Mesenchymal stem cell (in vitro differentiated cells and primary cell): ENCODE results near the gene MAPKAP1.

Source experiments
- DNase-seq: peaks from one replicate; pipeline ENCODE4 v3.0.0-alpha.2; 2013
- H2AFZ ChIP-seq: one replicate; pipeline ENCODE4 v1.6.1; 2013; ENCODE audit warnings: low read depth, mild to moderate bottlenecking, control low read depth, inconsistent platforms, low read length, moderate library complexity
- H2AK5ac ChIP-seq: 2 replicates; pipeline ENCODE4 v1.6.1; 2013; ENCODE audit warnings: low read length, moderate library complexity, mild to moderate bottlenecking, inconsistent platforms; ENCODE audit not compliant: severe bottlenecking
- H2BK120ac ChIP-seq: one replicate; pipeline ENCODE4 v1.6.1; 2013; ENCODE audit warnings: low read depth, mild to moderate bottlenecking, inconsistent platforms, low read length, moderate library complexity
- H2BK12ac ChIP-seq, 2 experiments: one replicate each; pipeline ENCODE4 v1.6.1; 2013; ENCODE audit warnings: inconsistent platforms in 2 of 2, low read length in 2 of 2, mild to moderate bottlenecking in 2 of 2, moderate library complexity in 2 of 2, control low read depth in 1 of 2
- H2BK15ac ChIP-seq: one replicate; pipeline ENCODE4 v1.6.1; 2013; ENCODE audit warnings: mild to moderate bottlenecking, low read depth, inconsistent platforms; ENCODE audit not compliant: poor library complexity, severe bottlenecking
- H2BK5ac ChIP-seq: 2 replicates; pipeline ENCODE4 v1.6.1; 2013; ENCODE audit warnings: low read depth, mild to moderate bottlenecking, low read length, control low read depth, inconsistent platforms; ENCODE audit not compliant: poor library complexity, severe bottlenecking
- H3K14ac ChIP-seq, 2 experiments: one replicate each; pipeline ENCODE4 v1.6.1; 2013; ENCODE audit warnings: inconsistent platforms in 2 of 2, low read length in 2 of 2, control low read depth in 1 of 2, mild to moderate bottlenecking in 1 of 2, moderate library complexity in 1 of 2
- H3K18ac ChIP-seq, 2 experiments: one replicate each; pipeline ENCODE4 v1.6.1; 2013; ENCODE audit warnings: inconsistent platforms in 2 of 2, low read length in 2 of 2, control low read depth in 1 of 2, low read depth in 1 of 2, mild to moderate bottlenecking in 1 of 2
- H3K23ac ChIP-seq, 2 experiments: one replicate each; pipeline ENCODE4 v1.6.1; 2013; ENCODE audit warnings: inconsistent platforms in 2 of 2, low read length in 2 of 2, mild to moderate bottlenecking in 2 of 2, moderate library complexity in 2 of 2, control low read depth in 1 of 2
- H3K27ac ChIP-seq: 2 replicates; pipeline ENCODE4 v1.5.1; 2013; ENCODE audit warnings: mild to moderate bottlenecking, moderate library complexity, low read length, control low read depth, inconsistent platforms; ENCODE audit not compliant: poor library complexity, severe bottlenecking
- H3K27me3 ChIP-seq, 2 experiments: 2 replicates each; pipeline versions ENCODE4 v1.6.1 to v1.7.0; 2013; ENCODE audit warnings: low read length in 2 of 2, mild to moderate bottlenecking in 2 of 2, moderate library complexity in 2 of 2, control low read depth in 1 of 2, inconsistent platforms in 1 of 2; ENCODE audit not compliant: control insufficient read depth in 1 of 2, insufficient read depth in 1 of 2
- H3K36me3 ChIP-seq, 2 experiments: 2 replicates each; pipeline versions ENCODE4 v1.6.1 to v1.7.0; 2013; ENCODE audit warnings: low read length in 2 of 2, control low read depth in 1 of 2, inconsistent platforms in 1 of 2, low read depth in 1 of 2, mild to moderate bottlenecking in 1 of 2; ENCODE audit not compliant: insufficient read depth in 2 of 2, control insufficient read depth in 1 of 2
- H3K4ac ChIP-seq, 2 experiments: one replicate each; pipeline ENCODE4 v1.6.1; 2013; ENCODE audit warnings: inconsistent platforms in 2 of 2, low read length in 2 of 2, mild to moderate bottlenecking in 2 of 2, moderate library complexity in 2 of 2, control low read depth in 1 of 2, low read depth in 1 of 2
- H3K4me1 ChIP-seq: 2 replicates; pipeline ENCODE4 v1.6.1; 2013; ENCODE audit warnings: low read depth, low read length, control low read depth; ENCODE audit not compliant: control insufficient read depth, insufficient read depth
- H3K4me2 ChIP-seq: 2 replicates; pipeline ENCODE4 v1.6.1; 2013; ENCODE audit warnings: low read length, mild to moderate bottlenecking, inconsistent platforms; ENCODE audit not compliant: poor library complexity, severe bottlenecking
- H3K4me3 ChIP-seq, 2 experiments: 2 replicates each; pipeline versions ENCODE4 v1.5.1 to v1.7.0; 2013; ENCODE audit warnings: low read length in 2 of 2, mild to moderate bottlenecking in 2 of 2, control low read depth in 1 of 2, low read depth in 1 of 2; ENCODE audit not compliant: insufficient read depth in 1 of 2
- H3K79me1 ChIP-seq: replicated peaks from 2 replicates; pipeline ENCODE4 v1.6.1; 2013; ENCODE audit warnings: mild to moderate bottlenecking, control low read depth, low read length, inconsistent platforms; ENCODE audit not compliant: poor library complexity, severe bottlenecking
- H3K9ac ChIP-seq: 2 replicates; pipeline ENCODE4 v1.7.0; 2013; ENCODE audit warnings: mild to moderate bottlenecking, low read length, moderate library complexity
- H3K9me3 ChIP-seq: 2 replicates; pipeline ENCODE4 v1.7.0; 2013; ENCODE audit warnings: mild to moderate bottlenecking, low read length; ENCODE audit not compliant: control insufficient read depth
- H4K8ac ChIP-seq: one replicate; pipeline ENCODE4 v1.6.1; 2013; ENCODE audit warnings: inconsistent platforms, mild to moderate bottlenecking, low read length, moderate library complexity
- H4K91ac ChIP-seq: one replicate; pipeline ENCODE4 v1.6.1; 2013; ENCODE audit warnings: mild to moderate bottlenecking, low read length, inconsistent platforms
- WGBS: methylation state at CpG from one replicate; pipeline ENCODE4 v1.1.7; 2013; ENCODE audit warnings: mixed read lengths; 5-methylcytosine and 5-hydroxymethylcytosine counted together

MAPKAP1 gene

GRCh38 chr9:125425170-125425897 lies 281.7 kb downstream of the MAPKAP1 start:
- no peak overlapping the region for H4K91ac ChIP-seq
- H2AK5ac ChIP-seq: no peak overlapping the region
- H3K4ac ChIP-seq: no peak overlapping the region
- H3K9me3 ChIP-seq: no peaks in the 10 kb centered on the region
- no peaks in the 10 kb centered on the region for H3K36me3 ChIP-seq
- no peak overlapping the region for H3K4me3 ChIP-seq
- no peak overlapping the region for H2BK15ac ChIP-seq
- no peak overlapping the region for H2BK120ac ChIP-seq
- H3K27ac ChIP-seq: no peak overlapping the region
- no peak overlapping the region for H2BK12ac ChIP-seq
- no peak overlapping the region for H2BK5ac ChIP-seq
- no peak overlapping the region for H3K4me2 ChIP-seq
- no peaks in the 10 kb centered on the region for H3K79me1 ChIP-seq
- H3K18ac ChIP-seq: no peak overlapping the region
- no peak for DNase-seq
- H3K14ac ChIP-seq: no peak overlapping the region
- no peak overlapping the region for H3K9ac ChIP-seq
- H2AFZ ChIP-seq: no peak overlapping the region
- H3K4me1 ChIP-seq: peaks cover 2% of the 10 kb centered on the region
- peaks cover 0 to 3% of the 10 kb centered on the region in 2 experiments for H3K27me3 ChIP-seq
- H4K8ac ChIP-seq: no peak overlapping the region
- no peak overlapping the region for H3K23ac ChIP-seq
- WGBS: 95% methylated on average over 15 of the region's 19 CpGs

GRCh38 chr9:125423964-125424363 lies 283.0 kb downstream of the MAPKAP1 start:
- Histone ChIP-seq H3K4ac (no peak overlapping the region), H3K18ac (peak overlapping the region in 1 of 2 experiments; percentile 11), H3K14ac (peak overlapping the region in 1 of 2 experiments; percentile 3), H3K27me3 (no peaks in the 10 kb centered on the region), H3K4me1 (peaks cover 2% of the 10 kb centered on the region), H2BK12ac (no peak overlapping the region), H4K8ac (peak overlapping the region; percentile 19), H4K91ac (no peak overlapping the region), H2AK5ac (no peak overlapping the region), H2BK120ac (no peak overlapping the region), H2AFZ (no peak overlapping the region), H3K23ac (no peak overlapping the region), H3K9me3 (no peaks in the 10 kb centered on the region), H2BK15ac (no peak overlapping the region), H3K9ac (no peak overlapping the region), H3K4me2 (no peak overlapping the region), H3K79me1 (no peaks in the 10 kb centered on the region), H2BK5ac (no peak overlapping the region), H3K36me3 (no peaks in the 10 kb centered on the region), H3K4me3 (no peak overlapping the region), H3K27ac (no peak overlapping the region)
- no peak for DNase-seq
- WGBS: 85% methylated on average over 8 of the region's 8 CpGs

- Histone ChIP-seq H2AK5ac (no peak overlapping the region), H2AFZ (no peak overlapping the region), H2BK120ac (no peak overlapping the region), H2BK5ac (no peak overlapping the region), H4K8ac (no peak overlapping the region), H3K27me3 (no peaks in the 10 kb centered on the region), H2BK12ac (no peak overlapping the region), H3K9me3 (no peaks in the 10 kb centered on the region), H3K9ac (no peak overlapping the region), H3K14ac (no peak overlapping the region), H2BK15ac (no peak overlapping the region), H3K4ac (no peak overlapping the region), H4K91ac (no peak overlapping the region), H3K4me2 (no peak overlapping the region), H3K23ac (no peak overlapping the region), H3K79me1 (no peaks in the 10 kb centered on the region), H3K27ac (no peak overlapping the region), H3K18ac (no peak overlapping the region), H3K4me1 (peaks cover 2% of the 10 kb centered on the region), H3K36me3 (no peaks in the 10 kb centered on the region), H3K4me3 (no peak overlapping the region)
- no peak for DNase-seq
- 95% methylated on average over 10 of the region's 10 CpGs for WGBS
Observed at GRCh38 chr9:125422853-125423252, 284.2 kb downstream of the MAPKAP1 start.

GRCh38 chr9:125421591-125422181 lies 285.3 kb downstream of the MAPKAP1 start:
- Histone ChIP-seq H3K36me3 (no peaks in the 10 kb centered on the region), H2BK12ac (no peak overlapping the region), H2BK5ac (no peak overlapping the region), H3K4ac (no peak overlapping the region), H2BK15ac (no peak overlapping the region), H3K4me2 (no peak overlapping the region), H4K8ac (no peak overlapping the region), H3K79me1 (no peaks in the 10 kb centered on the region), H3K18ac (no peak overlapping the region), H3K27me3 (no peaks in the 10 kb centered on the region), H3K4me3 (no peak overlapping the region), H3K27ac (no peak overlapping the region), H3K14ac (no peak overlapping the region), H3K9ac (no peak overlapping the region), H3K4me1 (peaks cover 2% of the 10 kb centered on the region), H3K9me3 (no peaks in the 10 kb centered on the region), H3K23ac (no peak overlapping the region), H2BK120ac (no peak overlapping the region), H4K91ac (peak overlapping the region; percentile 34), H2AFZ (no peak overlapping the region), H2AK5ac (no peak overlapping the region)
- 87% methylated on average over 13 of the region's 13 CpGs for WGBS
- no peak for DNase-seq
